K562 (cell line): Measurements from ENCODE around the gene SHISAL2B. TPM values are rescaled to one million over a fixed set of nuclear protein-coding genes. Genes with fewer than 3 reads are reported as not detected.

Experiments used
- ATAC-seq: fragments of 200-7000 bp; cut with Tn5 transposase; 3 replicates; pipeline ENCODE4 v1.9.1; 2020; ENCODE audit warnings: moderate library complexity
- BruUV-seq: library from RNA; stranded (reverse); fragments of 400-500 nt; replicated peaks from 2 replicates; lab custom pipeline; 2021; lab: Mats Ljungman, UMichigan
- CTCF ChIA-PET: fragments of 300-600 bp; formaldehyde crosslinking; extraction: SDS; loops from one replicate; lab custom pipeline; 2021; ENCODE audit warnings: low intra/inter-chr PET ratio; lab: Yijun Ruan, JAX
- POLR2A ChIA-PET: fragments of 300-600, 350-650 bp; sonication (Branson Sonifier 250); formaldehyde crosslinking; extraction: SDS; loops from one replicate; lab custom pipeline; 2021; ENCODE audit warnings: antibody characterized with exemption, inconsistent platforms; lab: Yijun Ruan, JAX
- DNase-seq, 4 experiments: peaks; one replicate each; pipeline versions ENCODE4 v3.0.0 to v3.0.0-alpha.2; 2011 to 2018; ENCODE audit warnings: low spot score in 3 of 4, mixed read lengths in 3 of 4; ENCODE audit errors: extremely low read depth in 1 of 4
- FAIRE-seq: peaks from 2 replicates; lab custom pipeline; 2011; peaks lifted over from hg19 to GRCh38; lab: Jason Lieb, UNC
- H2AFZ ChIP-seq: 2 replicates; pipeline ENCODE4 v1.6.0; 2011; ENCODE audit warnings: low read depth, low read length, control low read depth, inconsistent platforms
- H3K27ac ChIP-seq: fragments of 200-600 bp; 3 replicates; pipeline ENCODE4 v1.8.0; 2011; ENCODE audit warnings: low read depth, mild to moderate bottlenecking, control low read depth, inconsistent platforms, low read length, moderate library complexity, mixed read lengths; ENCODE audit errors: extremely low read depth
- H3K27me3 ChIP-seq, 2 experiments: fragments of 300-600 bp in 1 of 2; 2 replicates in 1 of 2; 3 replicates in 1 of 2; pipeline versions ENCODE4 v1.6.0 to v1.8.0; 2011; ENCODE audit warnings: inconsistent platforms in 2 of 2, low read length in 2 of 2, mild to moderate bottlenecking in 1 of 2, mixed read lengths in 1 of 2, moderate library complexity in 1 of 2; ENCODE audit not compliant: control insufficient read depth in 2 of 2, insufficient read depth in 2 of 2
- H3K36me3 ChIP-seq: fragments of 300-600 bp; 3 replicates; pipeline ENCODE4 v1.8.0; 2011; ENCODE audit warnings: mild to moderate bottlenecking, low read length, inconsistent platforms; ENCODE audit not compliant: control insufficient read depth, insufficient read depth
- H3K4me1 ChIP-seq, 2 experiments: fragments of 200-600 bp in 1 of 2; replicated peaks in 1 of 2; 2 replicates in 1 of 2; 3 replicates in 1 of 2; pipeline versions ENCODE4 v1.5.1 to v1.8.0; 2011; ENCODE audit warnings: inconsistent platforms in 2 of 2, low read length in 2 of 2, mild to moderate bottlenecking in 1 of 2, mixed read lengths in 1 of 2, moderate library complexity in 1 of 2; ENCODE audit not compliant: control insufficient read depth in 2 of 2, insufficient read depth in 2 of 2
- H3K4me2 ChIP-seq: 2 replicates; pipeline ENCODE4 v1.6.1; 2011; ENCODE audit warnings: low read length, control low read depth, inconsistent platforms, mixed read lengths; ENCODE audit not compliant: insufficient read depth
- H3K4me3 ChIP-seq: fragments of 200-600 bp; sonication (generic), shearing (Covaris generic); 2 replicates; pipeline ENCODE4 v1.5.1; 2016; ENCODE audit warnings: control low read depth, inconsistent platforms
- H3K79me2 ChIP-seq: fragments of 200-600 bp; 3 replicates; pipeline ENCODE4 v1.8.0; 2011; ENCODE audit warnings: low read length, inconsistent platforms; ENCODE audit not compliant: control insufficient read depth, insufficient read depth
- H3K9ac ChIP-seq, 2 experiments: 2 replicates each; pipeline versions ENCODE4 v1.6.0 to v1.6.1; 2011; ENCODE audit warnings: low read depth in 2 of 2, low read length in 2 of 2, control low read depth in 1 of 2, inconsistent platforms in 1 of 2, mild to moderate bottlenecking in 1 of 2, mixed read lengths in 1 of 2; ENCODE audit not compliant: insufficient read depth in 1 of 2
- H3K9me1 ChIP-seq: one replicate; pipeline ENCODE4 v1.6.0; 2011; ENCODE audit warnings: inconsistent platforms, mild to moderate bottlenecking, low read length, moderate library complexity; ENCODE audit not compliant: control insufficient read depth, insufficient read depth
- H3K9me3 ChIP-seq: replicated peaks from 2 replicates; pipeline ENCODE4 v1.5.1; 2011; ENCODE audit warnings: low read depth, low read length, inconsistent platforms; ENCODE audit not compliant: control insufficient read depth, insufficient read depth
- H4K20me1 ChIP-seq: replicated peaks from 2 replicates; pipeline ENCODE4 v1.6.1; 2011; ENCODE audit warnings: low read length, inconsistent platforms, mixed read lengths; ENCODE audit not compliant: control insufficient read depth, insufficient read depth
- ESRRB ChIP-seq: fragments of 250-450 bp; sonication (Bioruptor Pico); IDR thresholded peaks from 2 replicates; pipeline ENCODE4 v1.5.0; 2020; ENCODE audit warnings: mild to moderate bottlenecking, moderate library complexity, borderline replicate concordance
- KLF10 ChIP-seq: fragments of 250-450 bp; sonication (Bioruptor Pico); IDR thresholded peaks from 2 replicates; pipeline ENCODE4 v1.6.1; 2021; ENCODE audit warnings: matching md5 sums
- MED1 ChIP-seq: sonication (generic); formaldehyde crosslinking; IDR thresholded peaks from 2 replicates; pipeline ENCODE4 v1.8.1; 2023; ENCODE audit warnings: missing genetic modification reagents, borderline replicate concordance
- NR3C1 ChIP-seq: sonication (generic); formaldehyde crosslinking; IDR thresholded peaks from 2 replicates; pipeline ENCODE4 v1.8.1; 2022; ENCODE audit warnings: missing genetic modification reagents
- RBM25 ChIP-seq: fragments of 200-400 bp; formaldehyde crosslinking; IDR thresholded peaks from 2 replicates; pipeline ENCODE4 v1.6.1; 2018; ENCODE audit warnings: low read length, low read depth, moderate library complexity; ENCODE audit not compliant: severe bottlenecking
- TAF1 ChIP-seq: IDR thresholded peaks from 2 replicates; pipeline ENCODE4 v1.6.1; 2011; ENCODE audit warnings: mild to moderate bottlenecking, low read length, moderate library complexity; ENCODE audit not compliant: insufficient read depth, control insufficient read depth, severe bottlenecking; ENCODE audit errors: extremely low read depth
- TEAD4 ChIP-seq, 2 experiments: sonication (generic) in 1 of 2; formaldehyde crosslinking in 1 of 2; IDR thresholded peaks; 2 replicates each; pipeline versions ENCODE4 v1.6.1 to v1.8.0; 2012 to 2022; ENCODE audit warnings: borderline replicate concordance in 1 of 2, inconsistent platforms in 1 of 2, low read length in 1 of 2, mild to moderate bottlenecking in 1 of 2, missing genetic modification reagents in 1 of 2
- ZNF589 ChIP-seq: fragments of 200-800 bp; sonication (Bioruptor generic); IDR thresholded peaks from 2 replicates; pipeline ENCODE4 v1.6.1; 2016; ENCODE audit warnings: low read depth, missing genetic modification characterization, missing compliant biosample characterization
- ZNF766 ChIP-seq: fragments of 200-800 bp; sonication (Bioruptor generic); conservative IDR thresholded peaks from 2 replicates; pipeline ENCODE4 v1.6.1; 2016; ENCODE audit warnings: missing genetic modification characterization, missing compliant biosample characterization
- WGBS: fragments of 100-300 bp; shearing (Covaris generic); methylation state at CpG from one replicate; pipeline ENCODE4 v1.1.6; 2016; ENCODE audit warnings: low coverage, mixed read lengths; ENCODE audit not compliant: insufficient coverage; ENCODE audit errors: missing lambda C conversion rate; 5-methylcytosine and 5-hydroxymethylcytosine counted together
- in situ Hi-C: fragments of 300-500 bp; cut with MboI; formaldehyde crosslinking; loops from 4 replicates; pipeline ENCODE4 v1.15.0; 2018; ENCODE audit warnings: inconsistent platforms, mixed read lengths
- intact Hi-C: fragments of 100-400 bp; cut with micrococcal nuclease; formaldehyde crosslinking; loops from 2 replicates; pipeline ENCODE4 v1.14.2; 2022
- polyA plus RNA-seq, 8 experiments: library from polyadenylated mRNA; depleted of rRNA in 4 of 8; stranded (reverse) in 5 of 8; unstranded in 3 of 8; fragments of >200 nt; fragmentation: Nextera tagmentation in 2 of 8; fragmentation: Illumina TruSeq in 1 of 8; extraction: Ambion mirVana in 2 of 8; extraction: Trizol in 1 of 8; gene quantifications; 2 replicates each; pipeline versions ENCODE4 v1.2.1 to v1.2.3, GENCODE V29; 2011 to 2014; ENCODE audit warnings: inconsistent platforms in 1 of 8, missing spikeins in 1 of 8
- total RNA-seq, 7 experiments: library from RNA; depleted of rRNA in 6 of 7; stranded (reverse); fragments of >200 nt in 6 of 7; fragmentation: Illumina TruSeq in 2 of 7; extraction: Trizol in 2 of 7; gene quantifications; 2 replicates each; pipeline versions ENCODE4 v1.2.1 to v1.2.3, GENCODE V29; 2011 to 2021; ENCODE audit warnings: low replicate concordance in 1 of 7
- TF ChIP-seq, protein P1 (sequence below), 3 experiments: fragments of 200-800 bp in 1 of 3; sonication (Bioruptor generic) in 1 of 3; sonication (generic) in 1 of 3; formaldehyde crosslinking in 1 of 3; IDR thresholded peaks; 2 replicates each; pipeline versions ENCODE4 v1.6.1 to v1.8.0; 2016 to 2022; ENCODE audit warnings: mild to moderate bottlenecking in 2 of 3, missing compliant biosample characterization in 2 of 3, missing genetic modification characterization in 2 of 3, missing genetic modification reagents in 1 of 3
- TF ChIP-seq, protein P2 (sequence below): sonication (generic); formaldehyde crosslinking; IDR thresholded peaks from 2 replicates; pipeline ENCODE4 v1.8.1; 2022; ENCODE audit warnings: missing genetic modification reagents

The SHISAL2B gene
- total and polyA plus RNA-seq, 9 of the 15 experiments (the other 6 are each of a cell fraction or from before 2014, with no cell fraction given) = not detected

DNA sequence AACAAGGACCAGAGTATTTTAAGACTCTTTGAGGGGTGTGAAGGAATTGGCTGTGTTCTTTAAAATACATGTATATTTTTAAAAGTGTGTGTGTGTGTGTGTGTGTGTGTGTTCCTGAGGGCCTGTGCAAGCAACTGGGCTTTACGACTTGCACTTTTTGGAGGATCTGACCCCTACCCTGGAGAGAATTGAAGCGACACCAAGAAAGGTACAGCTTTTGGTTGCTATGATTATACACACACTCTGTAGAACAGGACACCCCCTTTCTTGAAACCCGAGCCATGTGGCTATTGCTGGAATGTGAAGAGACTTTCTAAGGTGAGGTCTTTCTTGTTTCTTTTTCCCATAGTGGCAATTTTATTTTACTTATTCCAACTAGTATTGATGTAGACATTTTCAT lies 988 bp downstream of the SHISAL2B start:
- intact Hi-C loops (no loop called here), in situ Hi-C loops (no loop called here)
- no peak for ATAC-seq
- Histone ChIP-seq H3K27ac (no peak overlapping the region), H3K4me1 (peaks cover 0 to 10% of the 10 kb centered on the region in 2 experiments; a peak in 4 of 5 replicates), H3K9me3 (no peaks in the 10 kb centered on the region), H4K20me1 (no peaks in the 10 kb centered on the region), H3K36me3 (no peaks in the 10 kb centered on the region), H3K4me2 (no peak overlapping the region), H3K4me3 (no peak overlapping the region), H3K27me3 (peaks cover 17% of the 10 kb centered on the region in 2 experiments), H3K9ac (no peak overlapping the region), H2AFZ (no peak overlapping the region), H3K79me2 (no peaks in the 10 kb centered on the region), H3K9me1 (no peaks in the 10 kb centered on the region)
- CTCF ChIA-PET = no interaction called here
- TF ChIP-seq NR3C1 (CRISPR knock-in tag) (no peak), TEAD4 (IDR thresholded peaks at IDR 0.05; ENCODE audit: low read length) (no peak), TEAD4 (CRISPR knock-in tag; IDR thresholded peaks at IDR 0.05; ENCODE audit: borderline replicate concordance) (no peak), TAF1 (no peak), MED1 (CRISPR knock-in tag) (no peak), RBM25 (no peak), ESRRB (no peak), ZNF766 (CRISPR knock-in tag) (no peak), KLF10 (no peak), ZNF589 (CRISPR knock-in tag) (no peak)
- TF ChIP-seq, protein P1, sequence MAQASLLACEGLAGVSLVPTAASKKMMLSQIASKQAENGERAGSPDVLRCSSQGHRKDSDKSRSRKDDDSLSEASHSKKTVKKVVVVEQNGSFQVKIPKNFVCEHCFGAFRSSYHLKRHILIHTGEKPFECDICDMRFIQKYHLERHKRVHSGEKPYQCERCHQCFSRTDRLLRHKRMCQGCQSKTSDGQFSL (CRISPR knock-in tag; IDR thresholded peaks at IDR 0.05) = no peak
- TF ChIP-seq, protein P1 (tag; IDR thresholded peaks at IDR 0.05) = no peak
- TF ChIP-seq, protein P2, sequence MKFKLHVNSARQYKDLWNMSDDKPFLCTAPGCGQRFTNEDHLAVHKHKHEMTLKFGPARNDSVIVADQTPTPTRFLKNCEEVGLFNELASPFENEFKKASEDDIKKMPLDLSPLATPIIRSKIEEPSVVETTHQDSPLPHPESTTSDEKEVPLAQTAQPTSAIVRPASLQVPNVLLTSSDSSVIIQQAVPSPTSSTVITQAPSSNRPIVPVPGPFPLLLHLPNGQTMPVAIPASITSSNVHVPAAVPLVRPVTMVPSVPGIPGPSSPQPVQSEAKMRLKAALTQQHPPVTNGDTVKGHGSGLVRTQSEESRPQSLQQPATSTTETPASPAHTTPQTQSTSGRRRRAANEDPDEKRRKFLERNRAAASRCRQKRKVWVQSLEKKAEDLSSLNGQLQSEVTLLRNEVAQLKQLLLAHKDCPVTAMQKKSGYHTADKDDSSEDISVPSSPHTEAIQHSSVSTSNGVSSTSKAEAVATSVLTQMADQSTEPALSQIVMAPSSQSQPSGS (CRISPR knock-in tag) = no peak
- POLR2A ChIA-PET = interaction anchor here (1.1 kb wide), 1 partner anchor 9 kb away, joined by 3 read pairs; no protein-coding TSS in a partner anchor
- BruUV-seq = no TSS peak
- FAIRE-seq = no peak
- DNase-seq = no peak
- WGBS = 15% methylated on average over 3 of the region's 3 CpGs
